GM12874 (cell line): ENCODE data around the gene CAMK1G.

Experiments
- TF ChIP-seq, protein P1 (sequence below): IDR thresholded peaks from 2 replicates; pipeline ENCODE4 v1.5.1; 2011; ENCODE audit warnings: low read depth, mild to moderate bottlenecking, control low read depth, low read length, moderate library complexity; ENCODE audit not compliant: insufficient read depth

Gene CAMK1G

DNA sequence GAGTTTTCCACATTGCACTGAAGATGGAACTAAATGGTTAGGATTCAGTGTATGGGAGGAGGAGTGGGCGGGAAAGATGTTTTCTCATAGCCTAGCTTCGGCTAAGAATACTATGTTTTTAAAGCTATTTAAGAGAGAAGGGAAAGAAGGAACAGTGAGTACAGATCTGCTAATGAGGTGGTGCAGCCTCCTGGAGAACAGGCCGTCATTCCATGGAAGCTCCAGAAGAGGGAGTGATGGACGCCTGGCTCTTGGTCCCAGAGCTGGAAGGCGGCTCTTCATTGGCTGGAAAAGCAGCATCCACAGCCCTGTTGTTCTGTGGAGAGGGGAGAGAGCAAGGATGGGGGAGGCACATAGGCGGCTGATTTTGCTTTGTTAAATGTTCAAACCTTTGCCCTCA is 6.9 kb downstream of the CAMK1G start:
- TF ChIP-seq, protein P1, sequence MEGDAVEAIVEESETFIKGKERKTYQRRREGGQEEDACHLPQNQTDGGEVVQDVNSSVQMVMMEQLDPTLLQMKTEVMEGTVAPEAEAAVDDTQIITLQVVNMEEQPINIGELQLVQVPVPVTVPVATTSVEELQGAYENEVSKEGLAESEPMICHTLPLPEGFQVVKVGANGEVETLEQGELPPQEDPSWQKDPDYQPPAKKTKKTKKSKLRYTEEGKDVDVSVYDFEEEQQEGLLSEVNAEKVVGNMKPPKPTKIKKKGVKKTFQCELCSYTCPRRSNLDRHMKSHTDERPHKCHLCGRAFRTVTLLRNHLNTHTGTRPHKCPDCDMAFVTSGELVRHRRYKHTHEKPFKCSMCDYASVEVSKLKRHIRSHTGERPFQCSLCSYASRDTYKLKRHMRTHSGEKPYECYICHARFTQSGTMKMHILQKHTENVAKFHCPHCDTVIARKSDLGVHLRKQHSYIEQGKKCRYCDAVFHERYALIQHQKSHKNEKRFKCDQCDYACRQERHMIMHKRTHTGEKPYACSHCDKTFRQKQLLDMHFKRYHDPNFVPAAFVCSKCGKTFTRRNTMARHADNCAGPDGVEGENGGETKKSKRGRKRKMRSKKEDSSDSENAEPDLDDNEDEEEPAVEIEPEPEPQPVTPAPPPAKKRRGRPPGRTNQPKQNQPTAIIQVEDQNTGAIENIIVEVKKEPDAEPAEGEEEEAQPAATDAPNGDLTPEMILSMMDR, result no peak

DNA sequence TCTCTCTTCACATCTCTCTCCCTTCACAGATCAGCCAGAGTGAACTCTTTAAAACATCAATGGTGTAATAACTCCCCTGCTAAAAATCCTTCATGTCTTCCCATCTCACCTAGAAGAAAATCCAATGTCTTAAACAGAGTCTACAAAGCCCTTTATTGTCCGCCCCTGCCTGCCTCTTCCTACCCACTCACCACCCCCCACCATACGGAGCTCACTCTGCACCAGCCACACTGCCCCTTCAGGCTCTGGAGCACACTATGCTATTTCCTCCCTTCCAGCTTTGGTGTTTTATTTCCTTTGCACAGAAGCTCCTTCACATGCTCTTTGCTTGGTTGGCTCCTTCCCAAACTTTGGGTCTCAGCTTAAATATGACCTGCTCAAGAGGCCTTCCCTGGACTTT is 10.2 kb downstream of the CAMK1G start:
- TF ChIP-seq, protein P1, result no peak

DNA sequence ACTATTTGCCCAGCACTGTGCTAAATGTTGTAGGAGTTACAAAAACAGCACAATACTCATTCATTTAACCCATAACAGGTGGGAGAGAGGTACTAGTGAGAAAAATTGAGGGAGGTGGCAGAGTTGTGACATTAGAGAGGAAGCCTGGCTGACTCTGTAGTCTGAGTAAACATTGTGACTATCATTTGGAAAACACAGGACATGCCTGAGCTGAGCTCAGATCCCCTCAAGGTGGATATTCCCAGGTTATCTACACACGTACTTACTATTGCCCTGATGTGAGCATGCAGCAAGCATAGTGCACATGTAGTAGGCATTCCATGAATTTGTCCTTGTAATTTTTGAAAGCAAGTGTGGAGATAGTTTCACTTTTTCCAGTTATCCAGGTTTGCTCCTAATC is 10.9 kb downstream of the CAMK1G start:
- TF ChIP-seq, protein P1, result no peak

DNA sequence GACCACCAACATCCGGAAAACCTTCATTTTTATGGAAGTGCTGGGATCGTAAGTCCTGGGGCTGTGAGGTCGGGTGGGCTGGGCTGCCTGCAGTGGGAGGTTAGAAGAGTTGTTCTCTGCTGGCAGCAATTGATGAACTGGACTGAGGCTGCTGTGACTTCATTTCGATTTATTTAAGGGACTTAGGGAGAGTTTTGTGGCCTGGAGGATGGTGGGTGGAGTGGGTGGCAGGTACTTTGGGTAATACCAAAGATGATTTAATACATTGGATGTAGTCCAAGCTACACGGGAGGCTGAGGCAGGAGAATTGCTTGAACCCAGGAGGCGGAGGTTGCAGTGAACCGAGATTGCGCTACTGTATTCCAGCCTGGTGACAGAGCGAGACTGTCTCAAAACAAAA is 11.5 kb downstream of the CAMK1G start:
- TF ChIP-seq, protein P1, result no peak

DNA sequence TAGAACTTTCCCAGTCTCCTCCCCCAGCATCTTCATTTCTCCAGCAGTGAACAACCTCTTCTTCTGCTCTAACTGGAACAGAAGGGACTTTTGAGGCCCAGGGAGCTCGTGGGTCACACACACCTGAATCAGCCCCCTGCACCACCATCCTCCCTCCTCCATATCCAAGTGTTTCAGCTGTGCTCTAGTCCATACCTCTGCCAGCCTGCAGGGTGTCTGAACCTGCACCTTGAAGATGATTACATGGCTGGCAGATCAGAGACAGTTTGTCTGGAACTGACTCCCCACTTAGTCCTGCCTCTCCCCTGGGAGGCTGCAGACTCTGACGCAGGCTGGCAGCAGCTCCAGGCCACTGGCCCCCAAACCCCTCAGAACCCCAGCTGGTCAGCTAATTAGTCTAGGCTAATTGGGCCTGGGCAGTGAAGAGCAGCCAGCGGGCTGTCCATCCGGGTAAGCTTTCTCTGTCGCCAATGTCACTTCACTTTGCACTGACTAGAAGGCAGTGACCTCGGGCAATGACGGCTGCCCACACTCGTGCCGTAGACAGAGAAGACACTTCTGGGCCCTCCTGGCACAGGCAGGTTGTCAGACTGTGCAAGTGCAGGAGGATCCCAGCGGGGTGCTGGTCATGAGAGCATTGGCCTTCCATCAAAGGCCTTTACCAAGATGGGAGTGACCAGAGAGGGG is 12.2 kb downstream of the CAMK1G start:
- TF ChIP-seq, protein P1, result no peak

DNA sequence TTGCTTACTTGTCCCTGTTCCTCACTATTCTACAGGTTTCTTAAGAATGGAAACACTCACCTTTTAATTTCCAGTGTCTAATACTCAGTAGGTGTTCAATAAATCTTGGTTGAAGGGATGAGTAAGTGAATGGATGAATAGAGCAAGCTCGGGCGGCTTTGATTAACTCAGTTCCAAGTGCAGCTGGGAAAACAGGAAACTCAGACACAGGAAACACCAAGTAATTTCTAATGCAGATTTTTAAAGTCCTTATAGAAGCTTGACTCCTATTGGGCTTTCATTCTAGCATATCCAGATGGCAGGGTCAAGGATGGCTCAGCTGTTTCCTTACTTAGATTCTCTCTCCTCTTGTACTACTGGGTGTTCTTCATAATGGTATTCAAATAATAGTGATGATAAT is 14.0 kb downstream of the CAMK1G start:
- TF ChIP-seq, protein P1, result no peak

DNA sequence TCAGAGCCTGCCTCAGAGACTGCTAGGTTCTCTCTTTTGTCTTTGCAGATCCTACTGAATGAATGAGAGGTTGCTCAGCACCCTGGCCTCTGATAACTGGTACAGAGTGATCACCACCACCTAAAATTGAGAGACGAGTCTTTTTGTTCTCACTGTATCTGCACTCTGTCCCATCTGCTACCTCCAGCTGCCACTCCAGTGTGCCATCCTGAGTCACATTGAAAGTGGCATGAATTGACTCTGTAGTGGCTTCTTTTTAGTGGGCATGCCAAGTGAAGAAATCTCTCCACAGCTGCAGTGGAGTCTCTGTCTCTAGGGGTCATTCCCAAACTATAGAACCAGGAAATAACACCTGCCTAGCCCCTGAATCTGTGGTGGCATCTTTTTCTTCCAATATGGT is 14.7 kb downstream of the CAMK1G start:
- TF ChIP-seq, protein P1, result no peak
